ENCODE results near the gene POLH.
"Not testable (repeated sequence)": the region's sequence is repeated elsewhere in the genome, so short reads cannot be mapped to it uniquely, and the experiment has no call there.

Gene POLH

DNA sequence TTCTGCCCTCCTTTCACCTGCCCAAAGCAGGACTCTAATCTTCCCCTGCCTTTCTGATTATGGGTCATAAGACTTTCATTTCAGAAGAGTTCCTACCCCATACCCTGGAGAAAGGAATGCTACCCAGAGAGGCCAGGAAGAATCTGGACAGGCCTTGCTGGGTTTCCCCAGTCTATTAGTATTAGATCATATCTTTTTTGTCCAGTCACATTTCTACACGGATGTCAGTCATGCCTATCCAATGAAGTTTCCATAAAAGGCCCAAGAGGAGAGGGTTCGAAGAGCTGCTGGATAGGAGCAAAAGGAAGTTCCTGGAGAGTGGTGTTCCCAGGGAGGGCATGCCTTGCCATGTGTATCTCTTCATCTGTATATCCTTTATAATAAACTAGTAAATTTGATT, 3.2 kb downstream of the POLH start:
- no peaks in the 10 kb centered on the region for H3K4me1 ChIP-seq (ENCODE audit: insufficient read depth, low read length)
- H3K9me3 ChIP-seq (ENCODE audit: control insufficient read depth, insufficient read depth, low read length): peaks cover 6% of the 10 kb centered on the region; the same call in 1 of the 2 replicates
- peaks cover 16% of the 10 kb centered on the region; the same call in 1 of the 2 replicates for H3K36me3 ChIP-seq (ENCODE audit: insufficient read depth, low read length)
- no peak overlapping the region for H3K9ac ChIP-seq (ENCODE audit: low read depth, low read length)

- H3K36me3 ChIP-seq (ENCODE audit: insufficient read depth, low read length): peaks cover 29% of the 10 kb centered on the region
- no peak overlapping the region for H3K9ac ChIP-seq (ENCODE audit: low read depth, low read length)
- no peaks in the 10 kb centered on the region; the same call in 1 of the 2 replicates for H3K4me1 ChIP-seq (ENCODE audit: insufficient read depth, low read length)
- peaks cover 6% of the 10 kb centered on the region; the same call in 1 of the 2 replicates for H3K9me3 ChIP-seq (ENCODE audit: control insufficient read depth, insufficient read depth, low read length)
These were observed 6.9 kb downstream of the POLH start for GRCh38 chr6:43582911-43583310.

GRCh38 chr6:43584892-43585570, 9.0 kb downstream of the POLH start:
- H3K9ac ChIP-seq (ENCODE audit: low read depth, low read length): no peak overlapping the region
- peaks cover 3% of the 10 kb centered on the region; the same call in 1 of the 2 replicates for H3K9me3 ChIP-seq (ENCODE audit: control insufficient read depth, insufficient read depth, low read length)
- H3K36me3 ChIP-seq (ENCODE audit: insufficient read depth, low read length): peaks cover 29% of the 10 kb centered on the region
- H3K4me1 ChIP-seq (ENCODE audit: insufficient read depth, low read length): no peaks in the 10 kb centered on the region; the same call in 1 of the 2 replicates

GRCh38 chr6:43588194-43588593, 12.2 kb downstream of the POLH start:
- Histone ChIP-seq H3K9me3 (ENCODE audit: control insufficient read depth, insufficient read depth, low read length) (no peaks in the 10 kb centered on the region), H3K4me1 (ENCODE audit: insufficient read depth, low read length) (no peaks in the 10 kb centered on the region; the same call in 1 of the 2 replicates), H3K9ac (ENCODE audit: low read depth, low read length) (no peak overlapping the region), H3K36me3 (ENCODE audit: insufficient read depth, low read length) (peaks cover 21% of the 10 kb centered on the region)

GRCh38 chr6:43589564-43589963, 13.6 kb downstream of the POLH start:
- H3K9me3 ChIP-seq (ENCODE audit: control insufficient read depth, insufficient read depth, low read length); H3K36me3 ChIP-seq (ENCODE audit: insufficient read depth, low read length); H3K4me1 ChIP-seq (ENCODE audit: insufficient read depth, low read length); H3K9ac ChIP-seq (ENCODE audit: low read depth, low read length): not testable (repeated sequence)

DNA sequence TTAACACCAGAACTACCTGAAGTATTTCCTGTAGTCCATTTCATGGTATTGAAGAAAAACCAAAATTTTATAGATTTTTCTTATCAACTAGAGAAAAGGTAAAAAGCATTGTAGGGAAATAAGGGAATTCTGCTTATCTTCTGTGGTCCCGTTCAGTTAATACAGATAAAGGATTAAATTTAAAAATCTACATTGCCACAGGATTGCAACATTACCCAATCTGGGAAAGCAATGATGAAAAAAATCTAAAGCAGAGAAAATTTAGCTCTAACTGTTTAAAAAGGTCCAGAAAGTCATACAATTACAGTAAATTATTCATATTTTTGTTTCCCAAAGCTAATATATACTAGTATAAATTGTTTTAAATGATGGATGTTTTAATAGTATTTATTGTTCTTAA, 18.0 kb downstream of the POLH start:
- no peak overlapping the region for H3K9ac ChIP-seq (ENCODE audit: low read depth, low read length)
- H3K9me3 ChIP-seq (ENCODE audit: control insufficient read depth, insufficient read depth, low read length): no peaks in the 10 kb centered on the region
- no peaks in the 10 kb centered on the region for H3K36me3 ChIP-seq (ENCODE audit: insufficient read depth, low read length)
- no peaks in the 10 kb centered on the region for H3K4me1 ChIP-seq (ENCODE audit: insufficient read depth, low read length)

GRCh38 chr6:43600595-43600994, 24.6 kb downstream of the POLH start:
- H3K4me1 ChIP-seq (ENCODE audit: insufficient read depth, low read length): no peaks in the 10 kb centered on the region

DNA sequence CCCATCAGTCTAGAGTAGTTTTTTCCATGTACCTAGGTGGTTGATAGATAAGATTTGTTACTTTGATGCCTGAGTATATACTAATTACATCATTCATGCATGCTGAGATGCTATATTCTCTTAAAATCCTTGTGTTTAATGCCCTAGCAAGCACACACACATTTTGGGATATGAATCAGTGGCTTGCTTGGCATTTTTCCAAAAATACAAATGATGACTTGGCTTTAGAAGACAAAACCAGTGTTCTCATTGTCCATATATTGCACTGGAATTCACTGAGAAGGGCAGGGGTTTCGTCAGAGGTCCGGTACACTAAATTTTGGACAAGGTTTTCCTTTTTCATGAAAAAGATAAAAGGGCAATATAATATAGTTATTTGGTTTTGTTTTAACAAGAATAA, 28.2 kb downstream of the POLH start:
- no peak overlapping the region for H3K9ac ChIP-seq (ENCODE audit: low read depth, low read length)
- H3K9me3 ChIP-seq (ENCODE audit: control insufficient read depth, insufficient read depth, low read length): no peaks in the 10 kb centered on the region
- peaks cover 13% of the 10 kb centered on the region for H3K36me3 ChIP-seq (ENCODE audit: insufficient read depth, low read length)
- H3K4me1 ChIP-seq (ENCODE audit: insufficient read depth, low read length): no peaks in the 10 kb centered on the region

More at GRCh38 chr6:43600595-43600994, 24.6 kb downstream of the POLH start:
- H3K36me3 ChIP-seq (ENCODE audit: insufficient read depth, low read length): peaks cover 13% of the 10 kb centered on the region
- H3K9ac ChIP-seq (ENCODE audit: low read depth, low read length): no peak overlapping the region
- no peaks in the 10 kb centered on the region for H3K9me3 ChIP-seq (ENCODE audit: control insufficient read depth, insufficient read depth, low read length)

GRCh38 chr6:43606019-43606418, 30.0 kb downstream of the POLH start:
- no peak overlapping the region for H3K9ac ChIP-seq (ENCODE audit: low read depth, low read length)
- H3K9me3 ChIP-seq (ENCODE audit: control insufficient read depth, insufficient read depth, low read length): no peaks in the 10 kb centered on the region
- peaks cover 10% of the 10 kb centered on the region for H3K36me3 ChIP-seq (ENCODE audit: insufficient read depth, low read length)
- no peaks in the 10 kb centered on the region for H3K4me1 ChIP-seq (ENCODE audit: insufficient read depth, low read length)

GRCh38 chr6:43608310-43608763, 32.4 kb downstream of the POLH start:
- H3K36me3 ChIP-seq (ENCODE audit: insufficient read depth, low read length): peaks cover 14% of the 10 kb centered on the region
- H3K9me3 ChIP-seq (ENCODE audit: control insufficient read depth, insufficient read depth, low read length): no peaks in the 10 kb centered on the region
- H3K4me1 ChIP-seq (ENCODE audit: insufficient read depth, low read length): no peaks in the 10 kb centered on the region
- H3K9ac ChIP-seq (ENCODE audit: low read depth, low read length): no peak overlapping the region

- H3K4me1 ChIP-seq (ENCODE audit: insufficient read depth, low read length): no peaks in the 10 kb centered on the region
- no peaks in the 10 kb centered on the region for H3K9me3 ChIP-seq (ENCODE audit: control insufficient read depth, insufficient read depth, low read length)
- peaks cover 19% of the 10 kb centered on the region for H3K36me3 ChIP-seq (ENCODE audit: insufficient read depth, low read length)
- no peak overlapping the region for H3K9ac ChIP-seq (ENCODE audit: low read depth, low read length)
These were observed 32.8 kb downstream of the POLH start for GRCh38 chr6:43608807-43609206.

GRCh38 chr6:43609402-43609801, 33.4 kb downstream of the POLH start:
- no peak overlapping the region for H3K9ac ChIP-seq (ENCODE audit: low read depth, low read length)
- no peaks in the 10 kb centered on the region for H3K4me1 ChIP-seq (ENCODE audit: insufficient read depth, low read length)
- peaks cover 21% of the 10 kb centered on the region for H3K36me3 ChIP-seq (ENCODE audit: insufficient read depth, low read length)

DNA sequence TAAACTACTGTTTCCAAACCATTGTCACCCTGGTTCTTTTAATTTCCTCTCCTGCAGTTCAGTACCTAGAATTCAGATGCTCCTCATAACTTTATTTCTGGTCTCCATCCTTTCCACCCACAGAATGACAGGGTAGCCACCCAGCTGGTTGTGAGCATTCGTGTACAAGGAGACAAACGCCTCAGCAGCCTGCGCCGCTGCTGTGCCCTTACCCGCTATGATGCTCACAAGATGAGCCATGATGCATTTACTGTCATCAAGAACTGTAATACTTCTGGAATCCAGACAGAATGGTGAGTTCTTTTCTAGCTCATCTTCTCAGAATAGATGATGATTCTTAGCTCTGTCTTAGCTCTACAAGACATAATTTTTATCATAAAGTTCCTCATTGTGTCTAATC, 34.4 kb downstream of the POLH start:
- Histone ChIP-seq H3K9me3 (ENCODE audit: control insufficient read depth, insufficient read depth, low read length) (no peaks in the 10 kb centered on the region), H3K36me3 (ENCODE audit: insufficient read depth, low read length) (peaks cover 15% of the 10 kb centered on the region), H3K9ac (ENCODE audit: low read depth, low read length) (no peak overlapping the region), H3K4me1 (ENCODE audit: insufficient read depth, low read length) (no peaks in the 10 kb centered on the region)

More at GRCh38 chr6:43609402-43609801, 33.4 kb downstream of the POLH start:
- no peaks in the 10 kb centered on the region for H3K9me3 ChIP-seq (ENCODE audit: control insufficient read depth, insufficient read depth, low read length)

DNA sequence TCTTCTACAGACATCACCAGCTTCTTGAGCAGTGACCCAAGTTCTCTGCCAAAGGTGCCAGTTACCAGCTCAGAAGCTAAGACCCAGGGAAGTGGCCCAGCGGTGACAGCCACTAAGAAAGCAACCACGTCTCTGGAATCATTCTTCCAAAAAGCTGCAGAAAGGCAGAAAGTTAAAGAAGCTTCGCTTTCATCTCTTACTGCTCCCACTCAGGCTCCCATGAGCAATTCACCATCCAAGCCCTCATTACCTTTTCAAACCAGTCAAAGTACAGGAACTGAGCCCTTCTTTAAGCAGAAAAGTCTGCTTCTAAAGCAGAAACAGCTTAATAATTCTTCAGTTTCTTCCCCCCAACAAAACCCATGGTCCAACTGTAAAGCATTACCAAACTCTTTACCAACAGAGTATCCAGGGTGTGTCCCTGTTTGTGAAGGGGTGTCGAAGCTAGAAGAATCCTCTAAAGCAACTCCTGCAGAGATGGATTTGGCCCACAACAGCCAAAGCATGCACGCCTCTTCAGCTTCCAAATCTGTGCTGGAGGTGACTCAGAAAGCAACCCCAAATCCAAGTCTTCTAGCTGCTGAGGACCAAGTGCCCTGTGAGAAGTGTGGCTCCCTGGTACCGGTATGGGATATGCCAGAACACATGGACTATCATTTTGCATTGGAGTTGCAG, 37.9 kb downstream of the POLH start:
- Histone ChIP-seq H3K4me1 (ENCODE audit: insufficient read depth, low read length) (no peaks in the 10 kb centered on the region), H3K9ac (ENCODE audit: low read depth, low read length) (no peak overlapping the region), H3K9me3 (ENCODE audit: control insufficient read depth, insufficient read depth, low read length) (no peaks in the 10 kb centered on the region), H3K36me3 (ENCODE audit: insufficient read depth, low read length) (peaks cover 15% of the 10 kb centered on the region)

DNA sequence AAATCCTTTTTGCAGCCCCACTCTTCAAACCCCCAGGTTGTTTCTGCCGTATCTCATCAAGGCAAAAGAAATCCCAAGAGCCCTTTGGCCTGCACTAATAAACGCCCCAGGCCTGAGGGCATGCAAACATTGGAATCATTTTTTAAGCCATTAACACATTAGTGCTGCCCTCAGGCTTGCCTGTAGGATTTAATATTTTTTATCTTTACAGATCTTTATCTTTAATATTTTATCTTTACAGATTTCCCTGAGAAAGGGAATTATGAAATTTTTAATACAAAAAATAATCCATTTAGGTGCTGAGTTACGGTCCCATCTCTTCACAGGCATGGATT, 38.4 kb downstream of the POLH start:
- Histone ChIP-seq H3K4me1 (ENCODE audit: insufficient read depth, low read length) (no peaks in the 10 kb centered on the region), H3K36me3 (ENCODE audit: insufficient read depth, low read length) (peaks cover 15% of the 10 kb centered on the region), H3K9me3 (ENCODE audit: control insufficient read depth, insufficient read depth, low read length) (no peaks in the 10 kb centered on the region), H3K9ac (ENCODE audit: low read depth, low read length) (no peak overlapping the region)
